ENCODE results near the gene RNF168.
"Not testable (repeated sequence)": the region's sequence is repeated elsewhere in the genome, so short reads cannot be mapped to it uniquely, and the experiment has no call there.

The RNF168 gene

GRCh38 chr3:196431181-196432136, 72.1 kb downstream of the RNF168 start:
- peak overlapping the region; percentile 64 for H3K4me3 ChIP-seq (ENCODE audit: low read depth, low read length)
- no peak for TF ChIP-seq CTCF (IDR thresholded peaks at IDR 0.05; ENCODE audit: low read depth, low read length)

DNA sequence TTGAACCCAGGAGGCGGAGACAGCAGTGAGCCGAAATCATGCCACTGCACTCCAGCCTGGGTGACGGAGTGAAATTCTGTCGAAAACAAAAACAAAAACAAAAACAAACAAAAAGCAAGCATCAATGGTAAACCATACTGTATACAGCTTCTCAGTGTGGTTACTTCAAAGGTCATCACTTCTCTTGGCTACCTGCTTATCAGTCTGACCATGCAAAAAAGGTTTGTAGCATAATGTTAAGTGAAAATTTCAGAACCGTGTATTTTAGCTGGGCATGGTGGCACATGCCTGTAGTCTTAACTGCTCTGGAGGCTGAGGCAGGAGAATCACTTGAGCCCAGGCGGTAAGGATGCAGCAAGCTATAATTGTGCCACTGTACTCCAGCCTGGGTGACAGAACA, 75.5 kb downstream of the RNF168 start:
- no peak for TF ChIP-seq CTCF (IDR thresholded peaks at IDR 0.05; ENCODE audit: low read depth, low read length)

GRCh38 chr3:196424421-196424820, 79.1 kb downstream of the RNF168 start:
- not testable (repeated sequence) for H3K4me3 ChIP-seq (ENCODE audit: low read depth, low read length)

More for the DNA sequence above, 75.5 kb downstream of the RNF168 start:
- H3K4me3 ChIP-seq (ENCODE audit: low read depth, low read length): no peak overlapping the region

DNA sequence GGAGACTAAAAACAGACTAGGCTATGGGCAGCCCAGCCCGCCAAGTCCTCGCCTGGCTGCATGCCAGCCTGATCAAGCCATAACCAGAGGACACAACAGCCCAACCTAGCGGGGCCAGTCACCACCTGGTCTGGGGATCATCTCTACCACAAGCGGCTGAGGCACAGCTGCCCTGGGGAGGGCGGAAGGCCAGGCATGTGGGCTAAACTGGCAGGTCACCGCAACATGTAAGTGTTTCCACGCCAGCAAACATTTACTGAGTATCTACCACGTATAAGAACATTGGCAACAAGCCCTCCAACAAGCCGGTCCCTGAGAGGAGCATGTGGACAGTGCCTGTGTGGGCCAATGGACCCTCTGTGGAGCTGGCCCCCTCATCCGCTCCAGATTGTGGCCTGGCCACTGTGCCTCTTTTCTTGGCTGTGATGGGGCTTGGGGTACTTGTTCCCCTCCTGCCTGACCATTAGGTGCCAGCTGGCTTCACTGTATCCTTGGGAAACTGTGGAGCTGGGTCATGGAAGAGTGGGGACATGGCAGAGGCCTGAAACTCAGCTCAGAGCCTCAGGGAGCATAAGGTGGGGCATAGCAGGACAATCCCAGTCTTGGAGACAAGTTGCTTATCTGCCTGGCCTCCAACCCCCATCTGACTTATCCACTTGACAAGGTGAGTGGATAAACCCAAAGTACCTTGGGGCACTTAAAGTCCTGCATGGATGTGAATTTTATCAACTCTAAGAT, 80.4 kb downstream of the RNF168 start:
- TF ChIP-seq CTCF (IDR thresholded peaks at IDR 0.05; ENCODE audit: low read depth, low read length): no peak
- H3K4me3 ChIP-seq (ENCODE audit: low read depth, low read length): no peak overlapping the region

DNA sequence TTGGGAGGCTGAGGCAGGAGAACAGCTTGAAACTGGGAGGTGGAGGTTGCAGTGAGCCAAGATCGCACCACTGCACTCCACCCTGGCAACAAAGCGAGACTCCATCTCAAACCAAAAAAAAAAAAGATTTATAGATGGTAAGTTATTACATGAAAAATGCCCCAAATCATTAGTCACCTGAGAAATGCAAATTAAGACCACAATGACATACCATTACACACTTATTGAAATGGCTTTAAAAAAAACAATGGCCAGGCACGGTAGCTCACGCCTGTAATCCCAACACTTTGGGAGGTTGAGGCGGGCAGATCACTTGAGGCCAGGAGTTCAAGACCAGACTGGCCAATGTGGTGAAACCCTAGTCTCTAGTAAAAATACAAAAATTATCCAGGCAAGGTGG, 81.9 kb downstream of the RNF168 start:
- H3K4me3 ChIP-seq (ENCODE audit: low read depth, low read length): not testable (repeated sequence)

GRCh38 chr3:196419386-196419785, 84.2 kb downstream of the RNF168 start:
- no peak for TF ChIP-seq CTCF (IDR thresholded peaks at IDR 0.05; ENCODE audit: low read depth, low read length)
- no peak overlapping the region for H3K4me3 ChIP-seq (ENCODE audit: low read depth, low read length)

Data from WI38 (cell line).